ENCODE results near the gene ACAT1.
"Not testable (repeated sequence)": the region's sequence is repeated elsewhere in the genome, so short reads cannot be mapped to it uniquely, and the experiment has no call there.

ACAT1 gene

DNA sequence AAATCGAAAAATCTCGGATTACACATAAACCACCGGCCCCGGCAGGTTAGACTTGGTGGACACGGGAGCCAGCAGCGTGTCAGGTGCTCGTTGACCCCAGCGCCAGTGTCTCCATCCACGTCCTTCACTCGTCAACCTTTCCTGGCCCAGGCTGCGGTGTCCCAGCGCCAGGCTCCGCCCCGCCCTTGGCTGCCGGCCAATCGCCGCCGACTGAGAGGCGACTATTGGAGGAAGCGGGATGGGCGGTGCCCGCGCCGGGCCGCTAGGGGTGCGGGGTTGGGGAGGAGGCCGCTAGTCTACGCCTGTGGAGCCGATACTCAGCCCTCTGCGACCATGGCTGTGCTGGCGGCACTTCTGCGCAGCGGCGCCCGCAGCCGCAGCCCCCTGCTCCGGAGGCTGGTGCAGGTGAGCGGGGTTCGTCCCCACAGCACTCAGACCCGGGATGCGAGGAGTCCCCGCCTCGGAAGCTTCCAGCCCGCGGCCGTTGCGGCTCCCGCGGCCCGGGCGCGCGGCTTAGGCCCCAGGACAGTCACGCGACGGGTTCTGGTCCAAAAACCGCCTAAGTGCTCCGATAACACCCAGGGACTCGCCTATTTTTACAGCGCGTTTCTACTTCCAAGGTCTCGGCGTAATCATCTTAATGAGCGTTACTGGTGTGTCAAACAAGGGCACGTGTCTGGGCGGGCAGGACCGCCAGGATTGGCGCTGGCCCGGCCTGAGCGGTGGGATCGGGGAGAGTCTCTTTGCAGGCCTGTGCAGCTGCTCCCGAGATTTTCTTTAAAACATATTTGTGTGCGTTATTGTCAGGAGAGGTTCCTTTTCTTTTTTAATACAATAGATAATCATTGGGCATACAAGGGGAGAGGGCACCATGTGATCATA lies at the start of gene ACAT1:
Gene ACAT1 (plus strand): TSS at position 294 of the 882 bp plus-strand sequence. CDS start 40 bp downstream, at position 334.
- peak; percentile 94 for DNase-seq

DNA sequence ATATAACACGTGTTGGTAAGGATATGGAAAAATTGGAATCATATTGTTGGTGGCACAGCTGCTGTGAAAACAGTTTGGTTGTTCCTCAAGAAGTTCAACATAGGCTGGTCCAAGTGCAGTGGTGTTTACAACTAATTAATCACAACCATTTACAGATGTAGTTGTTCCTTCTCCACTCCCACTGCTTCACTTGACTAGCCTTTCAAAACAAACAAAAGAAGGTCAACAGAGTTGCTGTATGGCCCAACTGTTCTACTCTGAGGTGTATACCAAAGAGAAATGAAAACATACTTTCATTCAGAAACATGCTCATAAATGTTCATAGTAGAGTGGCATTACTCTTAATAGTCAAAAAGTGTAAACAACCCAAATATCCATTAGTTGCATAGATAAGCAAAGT lies 36.6 kb upstream of the ACAT1 start:
- DNase-seq, result no peak

DNA sequence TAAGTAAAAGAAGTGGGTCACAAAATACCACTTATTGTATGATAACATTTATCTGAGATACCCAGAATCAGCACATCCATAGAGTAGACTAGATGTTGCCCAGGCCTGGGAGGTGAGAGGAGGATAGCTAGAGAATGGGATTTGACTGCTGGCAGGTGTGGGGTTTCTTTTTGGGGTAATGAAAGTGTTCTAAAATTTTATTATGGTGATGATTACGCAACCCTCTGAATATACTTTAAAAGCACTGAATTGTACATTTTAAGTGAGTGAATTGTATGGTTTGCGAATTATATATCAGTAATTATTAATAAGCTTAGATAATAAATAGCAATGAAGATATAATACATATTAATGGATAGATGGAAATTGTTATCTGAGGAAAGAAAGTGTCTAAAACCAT lies 35.7 kb upstream of the ACAT1 start:
- no peak for DNase-seq

DNA sequence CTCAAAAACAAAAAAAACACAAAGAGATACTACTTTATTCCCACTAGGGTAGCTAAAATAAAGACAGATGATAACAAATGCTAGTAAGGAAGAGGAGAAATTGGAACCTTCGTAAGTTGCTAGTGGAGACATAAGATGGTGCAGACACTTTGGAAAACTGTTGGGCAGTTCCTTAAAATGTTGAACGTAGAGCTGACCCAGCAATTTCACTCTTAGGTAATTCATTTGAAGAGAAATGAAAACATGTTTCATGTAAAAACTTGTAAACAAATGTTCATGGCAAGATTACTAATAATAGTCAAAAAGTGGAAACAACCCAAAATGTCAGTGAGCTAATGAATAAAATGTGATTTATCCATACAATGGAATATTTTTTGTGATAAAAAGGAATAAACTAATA lies 29.2 kb upstream of the ACAT1 start:
- no peak for DNase-seq

DNA sequence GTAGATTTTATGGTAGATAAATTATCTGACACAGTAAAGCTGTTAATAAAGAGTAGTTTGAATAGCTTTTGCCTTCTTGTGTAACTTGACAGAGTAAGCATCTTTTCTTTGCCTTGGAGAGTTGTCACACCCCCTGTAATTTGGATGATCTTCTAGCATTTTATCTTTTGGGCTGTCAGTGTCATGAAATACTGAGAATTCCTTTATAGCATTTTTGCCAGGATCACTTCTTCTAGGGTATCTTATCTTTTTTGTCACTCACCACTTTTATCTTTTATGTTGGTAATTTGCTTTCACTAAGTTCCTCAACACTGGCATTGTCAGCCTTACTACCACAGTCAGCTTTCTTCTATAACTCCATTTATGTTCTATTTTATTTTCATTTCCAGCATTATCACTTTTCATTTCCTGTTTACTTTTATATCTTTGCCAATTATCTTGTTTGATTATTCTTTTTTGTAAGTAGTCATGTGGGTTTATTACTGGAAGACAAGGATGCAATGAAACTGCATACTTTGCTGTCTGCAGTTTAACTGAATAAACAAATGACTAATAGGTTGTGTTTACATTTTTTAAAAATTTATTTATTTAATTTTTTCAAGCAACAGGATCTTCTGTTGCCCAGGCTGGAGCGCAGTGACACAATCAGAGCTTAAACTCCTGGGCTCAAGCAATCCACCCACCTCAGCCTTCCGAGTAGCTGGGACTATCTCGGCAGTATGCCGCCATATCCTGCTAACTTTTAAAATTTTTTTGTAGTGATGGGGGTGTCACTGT lies 28.1 kb upstream of the ACAT1 start:
- DNase-seq, result no peak

DNA sequence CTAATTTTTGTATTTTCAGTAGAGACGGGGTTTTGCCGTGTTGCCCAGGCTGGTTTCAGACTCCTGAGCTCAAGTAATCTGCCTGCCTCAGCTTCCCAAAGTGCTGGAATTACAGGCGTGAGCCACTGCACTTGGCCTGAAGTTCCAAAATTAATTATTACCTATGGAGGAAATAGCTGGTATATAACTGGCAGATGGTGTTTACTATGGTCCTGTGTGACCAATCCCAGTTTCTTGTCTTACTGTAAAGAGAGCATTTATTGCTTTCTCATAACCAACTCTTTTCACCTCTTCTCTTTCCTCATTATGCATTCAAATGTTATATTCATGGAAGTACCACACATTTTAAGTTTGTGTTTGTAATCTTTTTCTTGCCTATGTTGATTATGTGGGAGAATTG lies 24.2 kb upstream of the ACAT1 start:
- DNase-seq, result no peak

DNA sequence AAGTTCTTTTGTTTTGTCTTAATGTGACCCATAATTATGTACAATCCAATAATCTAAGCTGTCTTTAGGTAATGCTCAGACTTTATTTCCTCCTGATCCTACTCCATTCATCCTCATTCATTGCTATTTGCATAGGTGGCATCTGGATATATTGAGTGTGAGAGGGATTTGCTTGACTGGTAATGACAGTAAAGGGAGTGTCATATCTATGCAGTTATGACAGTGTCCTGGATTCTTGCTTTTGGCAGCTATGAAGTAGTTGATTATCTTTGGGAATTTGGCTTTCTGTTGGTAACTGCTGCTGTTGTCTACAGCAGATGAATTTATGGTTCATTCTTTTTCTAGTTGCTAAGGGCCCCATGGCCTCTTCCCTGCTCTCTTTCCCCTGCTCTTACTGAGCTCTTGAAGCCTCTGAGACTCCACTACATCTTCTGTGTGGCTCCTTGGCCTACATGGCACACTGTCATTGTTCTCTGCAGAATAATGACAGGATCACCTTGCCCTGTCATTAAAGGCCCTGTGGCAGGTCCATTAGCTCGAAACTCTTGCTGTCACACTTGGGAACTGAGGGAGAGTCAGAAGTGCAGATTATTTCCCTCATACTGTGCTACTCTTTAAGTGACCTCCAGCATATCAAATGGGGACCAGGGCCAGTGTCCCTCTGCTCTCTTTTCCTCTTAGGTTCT lies 20.1 kb upstream of the ACAT1 start:
- DNase-seq, result no peak

DNA sequence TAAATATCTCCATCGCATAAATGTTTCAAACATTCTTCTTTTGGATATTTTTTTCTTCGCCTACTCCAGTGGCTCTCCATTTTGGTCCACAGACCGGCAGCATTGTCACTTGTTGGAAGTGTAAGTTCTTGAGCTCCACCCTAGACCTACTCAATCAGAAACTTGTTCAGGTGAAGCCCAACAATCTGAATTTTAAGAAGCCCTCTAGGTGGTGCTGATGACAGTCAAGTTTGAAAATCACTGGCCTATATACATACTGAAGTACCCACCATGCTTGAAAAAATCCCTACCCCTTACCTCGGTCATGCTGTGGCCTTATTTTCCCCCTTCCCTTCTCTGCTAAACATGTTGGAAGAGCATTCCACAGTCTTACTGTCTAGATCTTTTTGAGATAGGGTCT lies 10.2 kb upstream of the ACAT1 start:
- DNase-seq, result no peak

DNA sequence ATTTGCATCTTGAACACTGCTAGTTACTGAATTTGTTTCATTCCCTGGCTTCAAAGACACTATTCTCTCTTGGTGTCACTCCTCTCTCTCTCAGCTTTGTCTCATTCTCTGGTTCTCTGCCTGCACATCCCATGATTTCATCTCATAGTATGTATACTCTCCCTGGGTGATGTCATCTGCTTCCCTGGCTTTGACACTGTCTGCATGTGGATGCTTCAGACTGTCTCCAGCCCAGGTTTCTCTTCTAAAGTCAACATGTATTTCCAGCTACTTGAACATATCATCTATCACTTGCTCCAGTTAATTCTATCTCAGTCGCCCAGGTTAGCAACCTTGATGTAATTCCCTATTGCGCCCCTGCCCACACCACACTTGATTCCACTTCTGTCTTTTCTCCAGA lies 9.3 kb upstream of the ACAT1 start:
- no peak for DNase-seq

DNA sequence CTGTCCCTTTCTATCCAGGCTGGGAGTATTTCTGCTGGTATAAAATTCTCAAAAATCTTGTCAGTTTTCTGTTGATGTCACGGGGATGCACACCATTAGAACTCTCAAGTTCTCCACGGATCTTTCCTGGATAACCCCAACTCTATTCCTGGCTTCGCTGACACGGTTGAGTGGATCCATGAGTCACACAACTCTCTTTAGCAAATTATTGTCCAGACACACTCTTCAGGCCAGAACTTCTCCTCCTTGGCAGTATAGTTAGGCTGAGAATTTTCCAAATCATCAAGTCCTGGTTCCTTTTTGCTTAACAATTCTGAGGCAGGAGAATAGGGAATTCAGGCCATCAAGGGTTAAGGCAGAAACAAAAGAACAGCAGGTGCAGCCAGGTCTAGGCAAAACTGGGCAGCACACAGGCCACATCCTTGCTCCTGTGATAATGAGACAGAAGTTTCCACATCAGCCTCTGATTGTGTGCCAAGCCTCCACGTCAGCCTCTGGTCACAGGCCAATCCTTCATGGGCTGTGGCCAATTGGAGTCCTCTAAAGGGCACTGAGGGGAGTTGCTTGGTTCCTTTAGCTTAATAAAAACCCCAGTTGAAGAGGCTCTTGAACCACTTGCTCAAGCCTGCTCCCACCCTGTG lies 5.7 kb upstream of the ACAT1 start:
- DNase-seq, result no peak

DNA sequence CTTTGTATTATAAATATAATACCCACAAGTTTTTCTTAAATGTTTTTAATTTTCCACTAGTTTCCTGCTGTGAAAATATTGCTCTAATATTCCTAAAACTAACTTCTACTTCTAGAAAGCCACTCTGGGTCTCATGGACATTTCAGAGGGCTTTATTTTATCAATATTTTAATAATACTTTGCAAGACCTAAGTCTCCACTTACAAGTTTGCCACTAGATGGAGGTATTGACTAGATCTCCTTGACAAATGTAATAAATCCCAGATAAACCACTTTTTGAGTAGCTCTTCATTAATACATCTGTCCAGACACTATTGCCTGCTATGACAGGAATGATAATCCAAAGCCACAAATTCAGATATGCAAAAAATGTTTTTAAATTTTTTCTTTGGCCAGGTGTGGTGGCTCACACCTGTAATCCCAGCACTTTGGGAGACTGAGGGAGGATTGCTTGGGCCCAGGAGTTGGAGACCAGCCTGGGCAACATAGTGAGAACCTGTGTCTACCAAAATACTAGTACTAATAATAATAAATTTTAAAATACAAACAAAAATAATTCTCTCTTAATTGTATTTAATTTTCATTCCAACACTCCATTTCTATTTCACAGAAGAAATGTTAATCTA lies 3.5 kb upstream of the ACAT1 start:
- DNase-seq, result peak; percentile 84

DNA sequence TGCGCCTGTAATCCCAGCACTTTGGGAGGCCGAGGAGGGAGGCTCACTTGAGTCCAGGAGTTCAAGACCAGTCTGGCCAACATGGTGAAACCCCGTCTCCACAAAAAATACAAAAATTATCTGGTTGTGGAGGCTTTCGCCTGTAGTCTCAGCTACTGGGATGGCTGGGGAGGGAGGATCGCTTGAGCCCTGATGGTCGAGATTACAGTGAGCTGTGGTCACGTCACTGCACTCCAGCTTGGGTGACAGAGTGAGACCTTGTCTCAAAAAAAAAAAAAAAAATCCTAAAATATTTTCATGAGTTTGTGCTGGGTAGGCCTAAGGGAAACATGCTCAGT lies 462 bp upstream of the ACAT1 start:
- not testable (repeated sequence) for DNase-seq

DNA sequence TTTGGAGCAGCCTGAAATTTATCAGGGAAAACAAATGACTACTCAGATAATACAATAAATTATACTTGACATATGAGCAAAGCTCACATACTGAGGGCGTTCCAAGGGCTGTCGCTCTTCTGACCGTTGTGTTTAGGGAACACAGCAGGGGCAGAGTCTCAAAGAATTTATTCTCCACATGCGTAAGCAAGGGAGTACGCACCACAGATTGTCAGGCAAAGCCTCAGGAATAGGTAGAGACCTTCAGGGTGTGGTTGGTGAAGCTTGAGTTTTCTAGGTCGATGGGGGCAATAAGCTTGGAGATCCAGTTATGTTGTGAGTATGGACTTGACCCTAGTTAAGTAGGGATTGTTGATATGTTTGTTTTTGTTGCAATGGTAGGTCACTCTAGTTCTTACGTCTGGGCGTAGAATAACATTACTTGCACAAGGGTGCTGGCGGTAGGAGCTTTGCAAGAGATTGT lies 830 bp downstream of the ACAT1 start:
- DNase-seq, result no peak

DNA sequence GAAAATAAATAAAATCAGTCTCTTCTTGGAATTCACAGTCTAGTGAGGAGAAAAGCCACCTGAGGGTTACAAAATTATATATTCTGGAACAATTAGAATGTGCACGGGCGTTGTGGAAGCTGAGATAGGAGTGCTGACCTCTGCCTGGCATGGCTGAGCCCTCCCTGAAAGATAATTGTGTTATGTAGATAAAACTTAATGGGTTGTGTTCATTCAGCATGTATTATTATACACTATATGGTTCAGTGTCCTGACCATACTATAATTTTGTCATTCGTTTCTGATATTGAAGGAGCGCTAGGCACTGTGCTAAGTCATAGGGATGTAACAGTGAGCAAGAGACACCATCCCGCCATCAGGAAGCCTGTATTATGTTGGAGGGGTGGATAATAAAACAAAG lies 3.7 kb downstream of the ACAT1 start:
- no peak for DNase-seq

DNA sequence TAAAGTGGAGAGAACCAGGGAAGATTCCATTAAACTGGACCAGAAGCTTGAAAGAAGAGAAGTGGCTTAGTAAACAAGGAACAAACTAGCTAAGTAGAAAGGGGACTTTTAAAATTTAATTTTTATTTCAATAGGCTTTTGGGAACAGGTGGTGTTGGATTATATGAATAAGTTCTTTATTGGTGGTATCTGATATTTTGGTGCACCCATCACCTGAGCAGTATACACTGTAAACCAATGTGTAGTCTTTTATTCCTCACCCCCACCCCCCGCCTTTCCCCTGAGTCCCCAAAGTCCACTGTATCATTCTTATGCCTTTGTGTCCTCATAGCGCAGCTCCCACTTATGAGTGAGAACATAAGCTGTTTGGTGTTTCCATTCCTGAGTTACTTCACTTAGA lies 7.4 kb downstream of the ACAT1 start:
- no peak for DNase-seq

DNA sequence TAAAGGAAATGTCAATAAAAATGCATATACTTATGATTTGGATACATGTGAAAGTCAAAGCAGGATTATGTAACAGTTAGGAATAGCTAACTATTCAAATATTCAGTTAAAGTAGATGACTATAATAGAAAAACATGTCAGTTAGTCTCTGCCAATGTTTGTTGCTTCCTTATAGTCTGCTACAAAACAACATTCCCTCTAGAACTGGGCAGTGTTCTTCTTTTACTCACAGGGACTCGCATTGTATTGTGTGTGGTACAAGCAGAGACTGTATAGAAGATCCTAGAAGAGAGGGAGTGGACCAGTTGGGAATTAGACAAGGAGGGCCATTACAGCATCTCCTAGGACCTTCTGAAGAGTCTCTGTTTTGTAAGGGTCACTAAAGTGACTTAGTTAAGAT lies 10.6 kb downstream of the ACAT1 start:
- no peak for DNase-seq

DNA sequence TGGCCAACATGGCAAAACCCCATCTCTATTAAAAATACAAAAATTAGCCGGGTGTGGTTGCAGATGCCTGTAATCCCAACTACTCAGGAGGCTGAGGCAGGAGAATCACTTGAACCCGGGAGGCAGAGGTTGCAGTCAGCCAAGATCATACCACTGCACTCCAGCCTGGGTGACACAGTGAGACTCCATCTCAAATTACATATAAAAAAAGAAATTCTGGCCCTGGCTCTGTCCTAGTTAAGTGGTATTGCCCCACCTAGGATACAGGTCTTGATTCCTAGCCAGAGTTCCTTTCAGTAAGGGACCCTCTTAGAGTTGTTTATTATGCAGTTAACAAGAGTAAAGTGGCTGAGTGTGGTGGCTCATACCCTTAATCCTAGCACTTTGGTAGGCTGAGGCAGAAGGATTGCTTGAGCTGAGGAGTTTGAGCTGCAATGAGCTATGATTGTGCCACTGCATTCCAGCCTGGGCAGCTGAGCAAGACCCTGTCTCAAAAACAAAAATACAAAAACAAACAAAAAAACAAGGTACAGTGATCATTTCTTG lies 11.7 kb downstream of the ACAT1 start:
- DNase-seq, result not testable (repeated sequence)

DNA sequence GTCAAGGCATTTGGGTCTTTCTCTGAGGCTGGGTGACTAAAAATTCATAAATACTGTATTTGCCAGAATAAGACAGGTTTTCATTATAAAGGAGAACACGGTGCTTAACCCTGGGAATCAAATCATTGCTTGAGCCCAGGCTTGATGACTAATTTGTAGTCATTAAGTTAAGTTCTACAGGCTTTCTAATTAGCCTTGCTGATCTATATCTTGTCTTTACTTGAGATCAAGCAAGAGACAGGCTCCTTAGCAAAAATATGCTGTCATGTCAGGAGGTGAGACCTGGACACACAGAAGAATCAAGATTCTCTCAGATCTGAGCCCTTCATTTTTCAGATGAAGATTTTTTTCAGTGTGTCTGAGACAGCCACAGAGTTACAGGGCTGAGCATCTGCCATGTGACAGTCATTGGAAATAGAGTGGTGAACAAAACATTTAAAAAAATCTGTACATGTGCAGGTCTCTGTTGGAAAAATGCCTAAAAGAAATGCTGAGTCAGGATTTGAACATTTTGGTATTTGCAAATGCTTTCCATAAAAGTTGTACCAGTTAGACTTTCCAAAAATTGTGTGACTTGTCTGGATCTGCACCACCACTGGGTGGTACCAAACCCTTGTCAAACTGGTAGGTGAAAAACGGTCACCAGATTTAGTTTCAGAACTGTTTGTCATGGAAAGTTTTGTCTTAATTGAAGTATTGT lies 14.6 kb downstream of the ACAT1 start:
- DNase-seq, result no peak

DNA sequence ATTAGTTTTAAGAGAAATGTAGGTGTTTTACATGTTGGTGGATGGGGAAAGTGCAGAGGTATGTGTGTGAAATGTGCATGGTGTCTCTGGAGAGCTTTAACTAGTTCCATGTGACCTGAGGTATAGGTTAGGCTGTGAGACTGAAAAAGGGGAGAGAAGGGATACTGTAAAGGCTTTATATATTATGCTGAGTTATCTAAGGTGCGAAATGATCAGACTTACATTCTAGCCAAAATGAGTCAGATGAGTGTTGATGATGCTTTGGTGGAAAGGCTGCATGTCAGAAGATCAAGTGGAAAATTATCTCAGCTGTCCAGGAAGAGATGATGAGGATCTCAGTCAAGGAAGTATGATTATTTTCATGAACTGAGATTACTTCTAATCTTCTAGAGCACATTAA lies 15.8 kb downstream of the ACAT1 start:
- DNase-seq, result no peak

DNA sequence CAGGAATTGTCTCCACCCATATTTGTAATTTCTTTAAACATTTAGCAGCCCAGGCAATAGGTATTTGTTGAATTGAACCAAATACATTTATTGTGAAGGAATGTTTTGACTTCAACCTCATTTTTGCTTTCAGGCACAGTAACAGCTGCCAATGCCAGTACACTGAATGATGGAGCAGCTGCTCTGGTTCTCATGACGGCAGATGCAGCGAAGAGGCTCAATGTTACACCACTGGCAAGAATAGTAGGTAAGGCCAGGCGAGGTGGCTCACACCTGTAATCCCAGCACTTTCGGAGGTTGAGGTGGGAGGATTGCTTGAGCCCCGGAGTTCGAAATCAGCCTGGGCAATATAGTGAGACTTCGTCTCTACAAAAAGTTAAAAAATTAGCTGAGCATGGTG lies 20.9 kb downstream of the ACAT1 start:
- no peak for DNase-seq

DNA sequence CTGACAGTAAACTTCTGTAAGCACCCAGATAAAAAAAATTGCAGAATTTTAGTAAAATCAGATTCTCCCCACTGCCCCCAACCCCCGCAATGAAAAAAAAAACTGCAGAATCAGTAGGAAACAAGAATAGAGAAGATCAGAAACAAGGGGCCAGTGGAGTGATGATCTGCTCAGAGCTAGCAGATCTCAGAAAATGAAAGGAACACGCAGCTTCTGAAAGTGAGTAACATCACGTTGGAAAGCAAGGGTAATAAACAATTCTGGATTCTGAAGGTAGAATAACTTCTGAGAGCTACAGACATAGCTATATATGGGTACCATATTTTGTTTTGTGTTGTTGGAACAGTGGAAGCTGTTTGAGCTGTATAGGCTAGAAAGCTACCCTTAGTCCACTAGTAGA lies 23.2 kb downstream of the ACAT1 start:
- no peak for DNase-seq

DNA sequence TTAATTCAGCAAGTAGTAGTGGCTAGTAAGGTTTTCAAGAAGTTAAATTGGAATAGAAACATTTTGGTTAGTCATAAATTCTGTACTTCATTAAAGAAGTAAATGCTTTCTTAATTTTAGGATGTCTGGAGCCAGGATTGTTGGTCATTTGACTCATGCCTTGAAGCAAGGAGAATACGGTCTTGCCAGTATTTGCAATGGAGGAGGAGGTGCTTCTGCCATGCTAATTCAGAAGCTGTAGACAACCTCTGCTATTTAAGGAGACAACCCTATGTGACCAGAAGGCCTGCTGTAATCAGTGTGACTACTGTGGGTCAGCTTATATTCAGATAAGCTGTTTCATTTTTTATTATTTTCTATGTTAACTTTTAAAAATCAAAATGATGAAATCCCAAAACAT lies 25.8 kb downstream of the ACAT1 start:
- no peak for DNase-seq

All from NCI-H526 treated with DMSO at 0.1 percent for 48 hours (cell line).